ENCODE measurements around the gene NPHS2. TPM values are rescaled to one million over a fixed set of nuclear protein-coding genes. Genes with fewer than 3 reads are reported as not detected.

NPHS2 gene
- total RNA-seq, 1 experiment from 2014 or later = not detected

- ChIA-PET POLR2A (no interaction called here), CTCF (interaction anchor here (1.6 kb wide), 1 partner anchor 216 kb away, joined by 6 read pairs; no protein-coding TSS in a partner anchor), RAD21 (ENCODE audit: low non-redundant PET in 1 of 2, low total read pairs in 2 of 2, uncharacterized antibody in 2 of 2, unreplicated experiment in 2 of 2) (no interaction called here)
- no TSS peak for BruUV-seq (replicated peaks)
- Histone ChIP-seq H3K9me3 (ENCODE audit: control insufficient read depth in 1 of 2, insufficient read depth in 1 of 2, low read depth in 1 of 2, low read length in 2 of 2) (no peaks in the 10 kb centered on the region), H3K27ac (ENCODE audit: low read depth, low read length) (no peak overlapping the region), H3K4me2 (ENCODE audit: low read length) (no peak overlapping the region), H3K27me3 (ENCODE audit: insufficient read depth, low read length) (no peaks in the 10 kb centered on the region), H3K4me3 (replicated peaks in 1 of 2; ENCODE audit: low read depth in 1 of 2, low read length in 2 of 2) (no peak overlapping the region), H3K79me2 (ENCODE audit: insufficient read depth, low read length) (no peaks in the 10 kb centered on the region), H3K9me2 (ENCODE audit: insufficient read depth) (peaks cover 3% of the 10 kb centered on the region; the same call in 1 of the 2 replicates), H2AFZ (ENCODE audit: low read depth, low read length, poor library complexity, severe bottlenecking) (no peak overlapping the region), H3K4me1 (ENCODE audit: control insufficient read depth in 1 of 2, insufficient read depth in 2 of 2, low read length in 2 of 2) (no peaks in the 10 kb centered on the region), H3K9ac (ENCODE audit: low read length) (no peak overlapping the region), H3K36me3 (ENCODE audit: control insufficient read depth in 1 of 2, insufficient read depth in 2 of 2, low read length in 2 of 2) (no peaks in the 10 kb centered on the region), H4K20me1 (ENCODE audit: insufficient read depth) (no peaks in the 10 kb centered on the region)
- no peak for DNase-seq (ENCODE audit: low read depth, low spot score)
- ATAC-seq = no peak
- intact Hi-C loops (cut with micrococcal nuclease) = loop anchor here (1.0 to 10.0 kb wide), 3 partner anchors 347 to 1064 kb away; no protein-coding TSS in a partner anchor
- TF ChIP-seq, protein P1, sequence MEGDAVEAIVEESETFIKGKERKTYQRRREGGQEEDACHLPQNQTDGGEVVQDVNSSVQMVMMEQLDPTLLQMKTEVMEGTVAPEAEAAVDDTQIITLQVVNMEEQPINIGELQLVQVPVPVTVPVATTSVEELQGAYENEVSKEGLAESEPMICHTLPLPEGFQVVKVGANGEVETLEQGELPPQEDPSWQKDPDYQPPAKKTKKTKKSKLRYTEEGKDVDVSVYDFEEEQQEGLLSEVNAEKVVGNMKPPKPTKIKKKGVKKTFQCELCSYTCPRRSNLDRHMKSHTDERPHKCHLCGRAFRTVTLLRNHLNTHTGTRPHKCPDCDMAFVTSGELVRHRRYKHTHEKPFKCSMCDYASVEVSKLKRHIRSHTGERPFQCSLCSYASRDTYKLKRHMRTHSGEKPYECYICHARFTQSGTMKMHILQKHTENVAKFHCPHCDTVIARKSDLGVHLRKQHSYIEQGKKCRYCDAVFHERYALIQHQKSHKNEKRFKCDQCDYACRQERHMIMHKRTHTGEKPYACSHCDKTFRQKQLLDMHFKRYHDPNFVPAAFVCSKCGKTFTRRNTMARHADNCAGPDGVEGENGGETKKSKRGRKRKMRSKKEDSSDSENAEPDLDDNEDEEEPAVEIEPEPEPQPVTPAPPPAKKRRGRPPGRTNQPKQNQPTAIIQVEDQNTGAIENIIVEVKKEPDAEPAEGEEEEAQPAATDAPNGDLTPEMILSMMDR (IDR thresholded peaks at IDR 0.05 in 2 of 3, conservative IDR thresholded peaks at IDR 0.05 in 1 of 3; ENCODE audit: borderline replicate concordance in 1 of 3, insufficient read depth in 1 of 3, low read depth in 2 of 3, low read length in 2 of 3) = no peak
- TF ChIP-seq ATF3 (IDR thresholded peaks at IDR 0.05) (no peak), ZBTB33 (IDR thresholded peaks at IDR 0.05; ENCODE audit: extremely low read depth, insufficient replicate concordance, low read length) (no peak), TCF7L2 (IDR thresholded peaks at IDR 0.05; ENCODE audit: borderline replicate concordance, extremely low read depth, insufficient read depth, insufficient read length) (no peak), ZNF274 (IDR thresholded peaks at IDR 0.05; ENCODE audit: low read depth, low read length) (no peak), POLR2AphosphoS5 (IDR thresholded peaks at IDR 0.05; ENCODE audit: low read depth, low read length) (no peak), EGR1 (IDR thresholded peaks at IDR 0.05; ENCODE audit: low read depth) (no peak), CEBPB (IDR thresholded peaks at IDR 0.05; ENCODE audit: low read depth) (no peak), EZH2phosphoT487 (IDR thresholded peaks at IDR 0.05; ENCODE audit: borderline replicate concordance) (no peak), SIN3A (IDR thresholded peaks at IDR 0.05; ENCODE audit: low read depth) (no peak), EZH2 (IDR thresholded peaks at IDR 0.05) (no peak), RAD21 (IDR thresholded peaks at IDR 0.05; ENCODE audit: low read depth) (no peak), YY1 (IDR thresholded peaks at IDR 0.05; ENCODE audit: extremely low read depth, insufficient replicate concordance, low read depth, low read length) (no peak), SP1 (IDR thresholded peaks at IDR 0.05; ENCODE audit: low read depth) (no peak), JUND (IDR thresholded peaks at IDR 0.05) (no peak)
- TF ChIP-seq, protein P2, sequence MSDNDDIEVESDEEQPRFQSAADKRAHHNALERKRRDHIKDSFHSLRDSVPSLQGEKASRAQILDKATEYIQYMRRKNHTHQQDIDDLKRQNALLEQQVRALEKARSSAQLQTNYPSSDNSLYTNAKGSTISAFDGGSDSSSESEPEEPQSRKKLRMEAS (IDR thresholded peaks at IDR 0.05) = no peak
- TF ChIP-seq, protein P3, sequence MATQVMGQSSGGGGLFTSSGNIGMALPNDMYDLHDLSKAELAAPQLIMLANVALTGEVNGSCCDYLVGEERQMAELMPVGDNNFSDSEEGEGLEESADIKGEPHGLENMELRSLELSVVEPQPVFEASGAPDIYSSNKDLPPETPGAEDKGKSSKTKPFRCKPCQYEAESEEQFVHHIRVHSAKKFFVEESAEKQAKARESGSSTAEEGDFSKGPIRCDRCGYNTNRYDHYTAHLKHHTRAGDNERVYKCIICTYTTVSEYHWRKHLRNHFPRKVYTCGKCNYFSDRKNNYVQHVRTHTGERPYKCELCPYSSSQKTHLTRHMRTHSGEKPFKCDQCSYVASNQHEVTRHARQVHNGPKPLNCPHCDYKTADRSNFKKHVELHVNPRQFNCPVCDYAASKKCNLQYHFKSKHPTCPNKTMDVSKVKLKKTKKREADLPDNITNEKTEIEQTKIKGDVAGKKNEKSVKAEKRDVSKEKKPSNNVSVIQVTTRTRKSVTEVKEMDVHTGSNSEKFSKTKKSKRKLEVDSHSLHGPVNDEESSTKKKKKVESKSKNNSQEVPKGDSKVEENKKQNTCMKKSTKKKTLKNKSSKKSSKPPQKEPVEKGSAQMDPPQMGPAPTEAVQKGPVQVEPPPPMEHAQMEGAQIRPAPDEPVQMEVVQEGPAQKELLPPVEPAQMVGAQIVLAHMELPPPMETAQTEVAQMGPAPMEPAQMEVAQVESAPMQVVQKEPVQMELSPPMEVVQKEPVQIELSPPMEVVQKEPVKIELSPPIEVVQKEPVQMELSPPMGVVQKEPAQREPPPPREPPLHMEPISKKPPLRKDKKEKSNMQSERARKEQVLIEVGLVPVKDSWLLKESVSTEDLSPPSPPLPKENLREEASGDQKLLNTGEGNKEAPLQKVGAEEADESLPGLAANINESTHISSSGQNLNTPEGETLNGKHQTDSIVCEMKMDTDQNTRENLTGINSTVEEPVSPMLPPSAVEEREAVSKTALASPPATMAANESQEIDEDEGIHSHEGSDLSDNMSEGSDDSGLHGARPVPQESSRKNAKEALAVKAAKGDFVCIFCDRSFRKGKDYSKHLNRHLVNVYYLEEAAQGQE (IDR thresholded peaks at IDR 0.05; ENCODE audit: low read depth) = no peak
Observed at GRCh38 chr1:179598631-179599030, 22.9 kb upstream of the NPHS2 start.

Data from HCT116 (cell line).